HCT116 (cell line): ENCODE data around the gene FGD5. TPM values are rescaled to one million over a fixed set of nuclear protein-coding genes. Genes with fewer than 3 reads are reported as not detected.

Experiments
- ATAC-seq: fragments of 200-7000 bp; cut with Tn5 transposase; 2 replicates; pipeline ENCODE4 v1.9.1; 2020; ENCODE audit warnings: mild to moderate bottlenecking, moderate library complexity
- BruUV-seq: library from RNA; stranded (reverse); fragments of 400-500 nt; replicated peaks from 2 replicates; lab custom pipeline; 2021; lab: Mats Ljungman, UMichigan
- CTCF ChIA-PET: fragments of 300-600 bp; sonication (Branson Sonifier 250); formaldehyde crosslinking; loops from one replicate; lab custom pipeline; 2021; ENCODE audit warnings: antibody characterized with exemption; lab: Charles Lee
- POLR2A ChIA-PET: fragments of 300-600, 350-600 bp; sonication (Branson Sonifier 250); formaldehyde crosslinking; loops from one replicate; lab custom pipeline; 2021; ENCODE audit warnings: antibody characterized with exemption; lab: Charles Lee
- RAD21 ChIA-PET, 2 experiments: fragments of 300-600 bp; sonication (Branson Sonifier 250); formaldehyde crosslinking; loops; one replicate each; lab custom pipeline; 2023; ENCODE audit warnings: low total read pairs in 2 of 2; ENCODE audit not compliant: uncharacterized antibody in 2 of 2, unreplicated experiment in 2 of 2, low non-redundant PET in 1 of 2; lab: Charles Lee
- DNase-seq: peaks from one replicate; pipeline ENCODE4 v3.0.0-alpha.2; 2010; ENCODE audit warnings: low read depth, low spot score
- H2AFZ ChIP-seq: fragments of 200-600 bp; shearing (Covaris generic), sonication (generic); 2 replicates; pipeline ENCODE4 v1.6.1; 2017; ENCODE audit warnings: low read depth, mixed run types, mixed read lengths, antibody characterized with exemption, low read length; ENCODE audit not compliant: poor library complexity, severe bottlenecking
- H3K27ac ChIP-seq: 2 replicates; pipeline ENCODE4 v1.5.1; 2012; ENCODE audit warnings: low read depth, low read length
- H3K27me3 ChIP-seq: fragments of 200-600 bp; sonication (generic); 2 replicates; pipeline ENCODE4 v1.6.1; 2016; ENCODE audit warnings: mixed run types, low read length, mixed read lengths; ENCODE audit not compliant: insufficient read depth
- H3K36me3 ChIP-seq, 2 experiments: fragments of 200-500 bp in 1 of 2; fragments of 200-600 bp in 1 of 2; sonication (Bioruptor generic) in 1 of 2; sonication (generic) in 1 of 2; 2 replicates each; pipeline versions ENCODE4 v1.5.1 to v1.6.1; 2014 to 2016; ENCODE audit warnings: low read length in 2 of 2, inconsistent platforms in 1 of 2, mixed read lengths in 1 of 2, mixed run types in 1 of 2; ENCODE audit not compliant: insufficient read depth in 2 of 2, control insufficient read depth in 1 of 2
- H3K4me1 ChIP-seq, 2 experiments: fragments of 200-600 bp in 1 of 2; sonication (generic) in 1 of 2; 2 replicates each; pipeline versions ENCODE4 v1.5.1 to v1.6.1; 2012 to 2017; ENCODE audit warnings: low read length in 2 of 2, inconsistent platforms in 1 of 2, mild to moderate bottlenecking in 1 of 2, mixed read lengths in 1 of 2, mixed run types in 1 of 2, moderate library complexity in 1 of 2; ENCODE audit not compliant: insufficient read depth in 2 of 2, control insufficient read depth in 1 of 2
- H3K4me2 ChIP-seq: fragments of 200-600 bp; sonication (generic); 2 replicates; pipeline ENCODE4 v1.6.1; 2017; ENCODE audit warnings: mixed run types, low read length, mixed read lengths
- H3K4me3 ChIP-seq, 2 experiments: fragments of 200-600 bp in 1 of 2; sonication (generic) in 1 of 2; replicated peaks in 1 of 2; 2 replicates each; pipeline ENCODE4 v1.5.1; 2011 to 2016; ENCODE audit warnings: low read length in 2 of 2, control low read depth in 1 of 2, low read depth in 1 of 2, mild to moderate bottlenecking in 1 of 2, mixed read lengths in 1 of 2, mixed run types in 1 of 2
- H3K79me2 ChIP-seq: fragments of 200-600 bp; sonication (generic); 2 replicates; pipeline ENCODE4 v1.6.1; 2017; ENCODE audit warnings: mild to moderate bottlenecking, mixed run types, low read length, moderate library complexity, mixed read lengths; ENCODE audit not compliant: insufficient read depth
- H3K9ac ChIP-seq: fragments of 200-600 bp; sonication (generic); 2 replicates; pipeline ENCODE4 v1.6.1; 2016; ENCODE audit warnings: low read length, mixed read lengths
- H3K9me2 ChIP-seq: fragments of 200-600 bp; sonication (generic), shearing (Covaris generic); 2 replicates; pipeline ENCODE4 v1.6.1; 2017; ENCODE audit warnings: mixed run types, mild to moderate bottlenecking, moderate library complexity; ENCODE audit not compliant: insufficient read depth
- H3K9me3 ChIP-seq, 2 experiments: fragments of 200-500 bp in 1 of 2; fragments of 200-600 bp in 1 of 2; sonication (Bioruptor generic) in 1 of 2; sonication (generic) in 1 of 2; 2 replicates each; pipeline ENCODE4 v1.6.1; 2014 to 2017; ENCODE audit warnings: low read length in 2 of 2, mixed read lengths in 2 of 2, inconsistent platforms in 1 of 2, low read depth in 1 of 2, mild to moderate bottlenecking in 1 of 2, mixed run types in 1 of 2, moderate library complexity in 1 of 2; ENCODE audit not compliant: control insufficient read depth in 1 of 2, insufficient read depth in 1 of 2
- H4K20me1 ChIP-seq: fragments of 200-600 bp; sonication (generic), shearing (Covaris generic); 2 replicates; pipeline ENCODE4 v1.6.1; 2017; ENCODE audit warnings: mixed run types, mild to moderate bottlenecking, moderate library complexity; ENCODE audit not compliant: insufficient read depth
- CBX3 ChIP-seq: IDR thresholded peaks from 2 replicates; pipeline ENCODE4 v1.6.1; 2012; ENCODE audit warnings: low read depth
- CEBPB ChIP-seq: IDR thresholded peaks from 2 replicates; pipeline ENCODE4 v1.6.1; 2012; ENCODE audit warnings: low read depth
- CTCF ChIP-seq, 3 experiments: fragments of 200-600 bp in 1 of 3; sonication (generic) in 1 of 3; IDR thresholded peaks in 2 of 3; conservative IDR thresholded peaks in 1 of 3; 2 replicates each; pipeline ENCODE4 v1.5.1; 2012 to 2017; ENCODE audit warnings: low read depth in 2 of 3, low read length in 2 of 3, antibody characterized with exemption in 1 of 3, borderline replicate concordance in 1 of 3, control low read depth in 1 of 3, mild to moderate bottlenecking in 1 of 3, mixed read lengths in 1 of 3, mixed run types in 1 of 3, moderate library complexity in 1 of 3; ENCODE audit not compliant: insufficient read depth in 1 of 3
- EGR1 ChIP-seq: IDR thresholded peaks from 2 replicates; pipeline ENCODE4 v1.6.1; 2012; ENCODE audit warnings: low read depth
- EZH2 ChIP-seq: fragments of 200-600 bp; sonication (generic); IDR thresholded peaks from 2 replicates; pipeline ENCODE4 v1.6.1; 2017; ENCODE audit warnings: antibody characterized with exemption, mixed run types
- EZH2phosphoT487 ChIP-seq: fragments of 200-600 bp; IDR thresholded peaks from 2 replicates; pipeline ENCODE4 v1.6.1; 2018; ENCODE audit warnings: antibody characterized with exemption, borderline replicate concordance
- FOSL1 ChIP-seq: IDR thresholded peaks from 2 replicates; pipeline ENCODE4 v1.6.1; 2012; ENCODE audit warnings: low read depth
- JUND ChIP-seq: IDR thresholded peaks from 2 replicates; pipeline ENCODE4 v1.6.1; 2012
- MAX ChIP-seq: IDR thresholded peaks from 2 replicates; pipeline ENCODE4 v1.6.1; 2012
- POLR2A ChIP-seq: IDR thresholded peaks from 2 replicates; pipeline ENCODE4 v1.7.0; 2011; ENCODE audit warnings: borderline replicate concordance; ENCODE audit not compliant: insufficient read depth, insufficient read length; ENCODE audit errors: extremely low read depth
- POLR2AphosphoS5 ChIP-seq: IDR thresholded peaks from 2 replicates; pipeline ENCODE4 v1.6.1; 2011; ENCODE audit warnings: mild to moderate bottlenecking, low read depth, low read length, moderate library complexity
- RAD21 ChIP-seq: IDR thresholded peaks from 2 replicates; pipeline ENCODE4 v1.6.1; 2012; ENCODE audit warnings: low read depth, mild to moderate bottlenecking
- REST ChIP-seq: IDR thresholded peaks from 2 replicates; pipeline ENCODE4 v1.6.1; 2012; ENCODE audit warnings: low read depth
- SIN3A ChIP-seq: IDR thresholded peaks from 2 replicates; pipeline ENCODE4 v1.6.1; 2012; ENCODE audit warnings: low read depth
- SP1 ChIP-seq: IDR thresholded peaks from 2 replicates; pipeline ENCODE4 v1.6.1; 2012; ENCODE audit warnings: low read depth
- SRF ChIP-seq: IDR thresholded peaks from 2 replicates; pipeline ENCODE4 v1.6.1; 2012; ENCODE audit warnings: low read depth
- TCF7L2 ChIP-seq: IDR thresholded peaks from 2 replicates; pipeline ENCODE4 v1.7.0; 2011; ENCODE audit warnings: borderline replicate concordance, inconsistent platforms; ENCODE audit not compliant: insufficient read depth, insufficient read length; ENCODE audit errors: extremely low read depth
- YY1 ChIP-seq: IDR thresholded peaks from 2 replicates; pipeline ENCODE4 v1.6.1; 2011; ENCODE audit warnings: low read length, low read depth, moderate library complexity, mild to moderate bottlenecking; ENCODE audit not compliant: insufficient replicate concordance; ENCODE audit errors: extremely low read depth
- ZBTB33 ChIP-seq: IDR thresholded peaks from 2 replicates; pipeline ENCODE4 v1.6.1; 2011; ENCODE audit warnings: mild to moderate bottlenecking, low read length, moderate library complexity; ENCODE audit not compliant: insufficient replicate concordance; ENCODE audit errors: extremely low read depth
- ZNF274 ChIP-seq: fragments of 200-500 bp; sonication (Bioruptor generic); IDR thresholded peaks from 2 replicates; pipeline ENCODE4 v1.6.1; 2014; ENCODE audit warnings: mild to moderate bottlenecking, low read depth, low read length, inconsistent platforms
- intact Hi-C: fragments of 100-400 bp; cut with micrococcal nuclease; formaldehyde crosslinking; loops from 2 replicates; pipeline ENCODE4 v1.10.0; 2022
- total RNA-seq: library from RNA; stranded (reverse); gene quantifications from one replicate; pipeline ENCODE4 v1.2.1, GENCODE V29; 2021; ENCODE audit not compliant: unreplicated experiment

Gene FGD5
- total RNA-seq, 1 experiment from 2014 or later = 0.22 TPM

GRCh38 chr3:14923476-14923875, 104.7 kb downstream of the FGD5 start:
- H3K4me1 ChIP-seq = peaks cover 0 to 3% of the 10 kb centered on the region in 2 experiments; a peak in 1 of 4 replicates
- H3K9me2 ChIP-seq = no peaks in the 10 kb centered on the region
- no peak overlapping the region for H3K4me2 ChIP-seq
- H2AFZ ChIP-seq = no peak overlapping the region
- BruUV-seq = no TSS peak
- ATAC-seq (no peak), DNase-seq (no peak)
- TF ChIP-seq POLR2AphosphoS5 = no peak
- TF ChIP-seq ZNF274 = no peak
- TF ChIP-seq REST = no peak
- no peak for TF ChIP-seq YY1
- no peak for TF ChIP-seq EGR1
- no peak for TF ChIP-seq CTCF (IDR thresholded peaks at IDR 0.05 in 2 of 3, conservative IDR thresholded peaks at IDR 0.05 in 1 of 3; ENCODE audit: borderline replicate concordance in 1 of 3, insufficient read depth in 1 of 3, low read depth in 2 of 3, low read length in 2 of 3)
- no peak for TF ChIP-seq TCF7L2
- TF ChIP-seq JUND = no peak
- TF ChIP-seq EZH2phosphoT487 = no peak
- no peak for TF ChIP-seq SRF
- TF ChIP-seq FOSL1 = no peak
- TF ChIP-seq EZH2 = no peak
- TF ChIP-seq SIN3A = no peak
- no peak for TF ChIP-seq CBX3
- no peak for TF ChIP-seq CEBPB
- no peak for TF ChIP-seq SP1
- no peak for TF ChIP-seq RAD21
- TF ChIP-seq MAX = no peak
- TF ChIP-seq POLR2A = no peak
- no peak for TF ChIP-seq ZBTB33
- RAD21 ChIA-PET = no interaction called here
- H3K9ac ChIP-seq = no peak overlapping the region
- intact Hi-C loops = loop anchor here (5.0 to 10.0 kb wide), 4 partner anchors 281 to 1026 kb away; partner anchors contain the start of gene CAPN7
- no peaks in the 10 kb centered on the region for H3K36me3 ChIP-seq
- no peaks in the 10 kb centered on the region for H4K20me1 ChIP-seq
- no peak overlapping the region for H3K4me3 ChIP-seq
- no peaks in the 10 kb centered on the region for H3K27me3 ChIP-seq
- no peak overlapping the region for H3K27ac ChIP-seq
- CTCF ChIA-PET = interaction anchor here (1.1 kb wide), 1 partner anchor 142 kb away, joined by 4 read pairs; no protein-coding TSS in a partner anchor
- no peaks in the 10 kb centered on the region for H3K79me2 ChIP-seq
- POLR2A ChIA-PET = no interaction called here
- no peaks in the 10 kb centered on the region for H3K9me3 ChIP-seq
